ENCODE results near the gene RAB35. TPM values are rescaled to one million over a fixed set of nuclear protein-coding genes. Genes with fewer than 3 reads are reported as not detected.

The RAB35 gene
- polyA plus RNA-seq, 2 of the 4 experiments (the other 2 are of a cell fraction), result 44.0 to 67.6 TPM

DNA sequence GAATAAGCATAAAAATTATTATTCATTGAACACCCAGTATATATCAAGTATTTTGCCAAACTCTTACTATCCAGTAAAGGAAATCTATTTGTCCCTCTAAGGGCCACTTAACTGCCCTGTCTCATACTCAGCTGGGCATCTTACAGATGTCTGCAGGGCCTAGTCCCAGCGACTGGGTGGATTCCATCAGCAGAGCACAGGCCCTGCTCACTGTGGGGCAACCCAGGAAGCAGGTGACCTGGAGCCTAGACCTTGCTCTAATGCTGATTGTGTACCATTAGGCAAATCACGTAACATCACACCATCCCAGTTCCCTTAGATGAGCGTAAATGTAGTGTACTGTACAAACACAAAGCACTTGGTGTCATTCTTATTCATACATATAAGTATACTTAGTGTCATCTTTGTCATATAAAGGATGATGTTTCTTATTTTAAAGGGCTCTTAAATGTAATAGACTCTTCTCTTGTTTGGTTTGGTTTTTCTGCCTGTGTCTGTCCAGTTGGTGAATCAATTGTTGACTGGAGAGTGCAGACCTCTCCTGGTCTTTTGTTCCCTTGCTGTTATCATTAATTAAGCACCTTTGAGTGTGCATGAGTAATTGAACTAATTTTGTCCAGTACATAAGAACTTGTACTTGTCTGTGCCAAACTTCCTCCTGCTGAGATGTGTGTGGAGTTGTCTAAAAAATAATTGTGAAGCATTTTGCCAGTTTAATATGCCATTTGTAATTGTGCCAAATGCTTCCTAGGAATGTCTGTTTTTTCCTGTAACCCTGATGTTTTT lies 49.3 kb downstream of the RAB35 start (continued):
- TF ChIP-seq BHLHE40 (IDR thresholded peaks at IDR 0.05; ENCODE audit: low read depth, low read length) (no peak), EHF (CRISPR knock-in tag; IDR thresholded peaks at IDR 0.05) (no peak), MYC (IDR thresholded peaks at IDR 0.05; ENCODE audit: borderline replicate concordance, low read length) (no peak), KDM5A (IDR thresholded peaks at IDR 0.05) (no peak)

DNA sequence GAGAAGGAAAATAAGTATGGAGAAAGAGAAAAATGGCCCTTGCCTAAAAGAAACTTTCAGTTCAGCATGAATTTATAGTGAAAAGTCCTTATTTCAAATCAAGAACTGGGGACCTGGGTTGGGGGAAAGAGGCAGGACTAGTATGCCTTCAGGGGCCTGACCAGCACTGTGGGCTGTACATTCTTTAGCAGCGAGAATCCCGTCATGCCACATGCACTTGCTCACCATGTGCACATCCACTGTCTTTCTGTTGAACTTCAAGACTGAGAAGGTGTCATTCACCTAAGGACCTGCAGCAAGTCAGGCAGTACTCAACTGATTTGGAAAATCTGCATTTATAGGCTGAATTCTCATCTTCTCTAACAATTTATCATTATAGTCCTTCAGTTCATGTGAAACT lies 50.2 kb downstream of the RAB35 start:
- WGBS (ENCODE audit: missing lambda C conversion rate), result 90% methylated on average over 2 of the region's 2 CpGs
- Histone ChIP-seq H3K4me3 (no peak overlapping the region), H3K27ac (no peak overlapping the region), H3K4me2 (no peak overlapping the region), H3K9me3 (no peaks in the 10 kb centered on the region), H3K4me1 (peaks cover 4% of the 10 kb centered on the region; the same call in 1 of the 3 replicates)
- TF ChIP-seq CHD4 (IDR thresholded peaks at IDR 0.05; ENCODE audit: borderline replicate concordance), result no peak
- TF ChIP-seq POLR2A (IDR thresholded peaks at IDR 0.05; ENCODE audit: low read length), result no peak
- TF ChIP-seq ZNF302 (CRISPR knock-in tag; IDR thresholded peaks at IDR 0.05), result no peak
- no peak for TF ChIP-seq FOXS1 (CRISPR knock-in tag; IDR thresholded peaks at IDR 0.05)
- TF ChIP-seq, protein P1, sequence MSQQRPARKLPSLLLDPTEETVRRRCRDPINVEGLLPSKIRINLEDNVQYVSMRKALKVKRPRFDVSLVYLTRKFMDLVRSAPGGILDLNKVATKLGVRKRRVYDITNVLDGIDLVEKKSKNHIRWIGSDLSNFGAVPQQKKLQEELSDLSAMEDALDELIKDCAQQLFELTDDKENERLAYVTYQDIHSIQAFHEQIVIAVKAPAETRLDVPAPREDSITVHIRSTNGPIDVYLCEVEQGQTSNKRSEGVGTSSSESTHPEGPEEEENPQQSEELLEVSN (IDR thresholded peaks at IDR 0.05; ENCODE audit: borderline replicate concordance, low read depth), result no peak
- no peak for TF ChIP-seq HOXB5 (CRISPR knock-in tag; IDR thresholded peaks at IDR 0.05)
- no peak for TF ChIP-seq MYC (IDR thresholded peaks at IDR 0.05; ENCODE audit: borderline replicate concordance, low read length)
- TF ChIP-seq, protein P2, sequence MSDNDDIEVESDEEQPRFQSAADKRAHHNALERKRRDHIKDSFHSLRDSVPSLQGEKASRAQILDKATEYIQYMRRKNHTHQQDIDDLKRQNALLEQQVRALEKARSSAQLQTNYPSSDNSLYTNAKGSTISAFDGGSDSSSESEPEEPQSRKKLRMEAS (IDR thresholded peaks at IDR 0.05), result no peak
- no peak for TF ChIP-seq CHD2 (IDR thresholded peaks at IDR 0.05; ENCODE audit: low read length, partially characterized antibody)
- no peak for TF ChIP-seq HDAC2 (IDR thresholded peaks at IDR 0.05)
- no peak for TF ChIP-seq RAD21 (conservative IDR thresholded peaks at IDR 0.05 in 1 of 2, IDR thresholded peaks at IDR 0.05 in 1 of 2)
- no peak for TF ChIP-seq SMC3 (IDR thresholded peaks at IDR 0.05)
- no peak for TF ChIP-seq POLR2AphosphoS2 (conservative IDR thresholded peaks at IDR 0.05; ENCODE audit: low read length)
- no peak for TF ChIP-seq ZSCAN20 (CRISPR knock-in tag; IDR thresholded peaks at IDR 0.05)
- TF ChIP-seq EHF (CRISPR knock-in tag; IDR thresholded peaks at IDR 0.05), result no peak
- TF ChIP-seq, protein P3, sequence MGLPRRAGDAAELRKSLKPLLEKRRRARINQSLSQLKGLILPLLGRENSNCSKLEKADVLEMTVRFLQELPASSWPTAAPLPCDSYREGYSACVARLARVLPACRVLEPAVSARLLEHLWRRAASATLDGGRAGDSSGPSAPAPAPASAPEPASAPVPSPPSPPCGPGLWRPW (IDR thresholded peaks at IDR 0.05), result no peak
- CTCF ChIA-PET, result interaction anchor here (0.9 kb wide), 1 partner anchor 21 kb away, joined by 4 read pairs; no protein-coding TSS in a partner anchor
- POLR2A ChIA-PET, result no interaction called here
- FAIRE-seq, result no peak
- no peak for DNase-seq (ENCODE audit: low read depth in 1 of 2, low spot score in 1 of 2)
- ATAC-seq, result no peak

DNA sequence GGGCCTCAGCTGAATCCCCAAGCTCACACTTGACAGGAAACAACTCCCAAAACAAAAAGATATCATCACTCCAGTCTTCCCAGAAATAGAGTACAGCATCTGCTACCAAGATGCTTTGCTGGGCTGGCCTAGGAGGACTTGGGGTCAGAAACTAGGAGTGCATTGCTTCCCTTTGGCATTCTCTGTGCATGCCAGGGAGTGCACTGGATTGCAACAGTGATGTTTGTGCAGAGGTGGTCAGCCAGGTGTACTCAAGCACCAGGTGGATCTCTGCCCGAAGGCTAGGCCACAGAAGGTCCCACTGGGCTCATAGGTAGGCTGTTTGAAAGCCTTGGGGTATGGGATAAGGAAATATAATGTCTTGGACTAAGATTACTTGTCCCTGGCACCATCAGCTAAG lies 51.1 kb downstream of the RAB35 start:
- H3K4me2 ChIP-seq, result no peak overlapping the region
- ChIA-PET CTCF (interaction anchor here (0.9 kb wide), 1 partner anchor 22 kb away, joined by 4 read pairs; no protein-coding TSS in a partner anchor), POLR2A (no interaction called here)
- 55% methylated on average over 1 of the region's 1 CpG for WGBS (ENCODE audit: missing lambda C conversion rate)
- DNase-seq (ENCODE audit: low read depth in 1 of 2, low spot score in 1 of 2) (no peak), FAIRE-seq (no peak), ATAC-seq (no peak)
- H3K4me3 ChIP-seq, result no peak overlapping the region
- no peak for TF ChIP-seq JUNB (IDR thresholded peaks at IDR 0.05)
- TF ChIP-seq ESRRA (IDR thresholded peaks at IDR 0.05; ENCODE audit: borderline replicate concordance, low read length), result no peak
- TF ChIP-seq SMC3 (IDR thresholded peaks at IDR 0.05), result no peak
- TF ChIP-seq NFE2L2 (conservative IDR thresholded peaks at IDR 0.05; ENCODE audit: low read length), result no peak
- TF ChIP-seq, protein P1 (IDR thresholded peaks at IDR 0.05; ENCODE audit: borderline replicate concordance, low read depth), result no peak
- no peak for TF ChIP-seq SREBF2 (IDR thresholded peaks at IDR 0.05)
- no peak for TF ChIP-seq GATA3 (IDR thresholded peaks at IDR 0.05; ENCODE audit: borderline replicate concordance)
- no peak for TF ChIP-seq ZSCAN20 (CRISPR knock-in tag; IDR thresholded peaks at IDR 0.05)
- TF ChIP-seq HEYL (CRISPR knock-in tag; IDR thresholded peaks at IDR 0.05), result no peak
- TF ChIP-seq, protein P4, sequence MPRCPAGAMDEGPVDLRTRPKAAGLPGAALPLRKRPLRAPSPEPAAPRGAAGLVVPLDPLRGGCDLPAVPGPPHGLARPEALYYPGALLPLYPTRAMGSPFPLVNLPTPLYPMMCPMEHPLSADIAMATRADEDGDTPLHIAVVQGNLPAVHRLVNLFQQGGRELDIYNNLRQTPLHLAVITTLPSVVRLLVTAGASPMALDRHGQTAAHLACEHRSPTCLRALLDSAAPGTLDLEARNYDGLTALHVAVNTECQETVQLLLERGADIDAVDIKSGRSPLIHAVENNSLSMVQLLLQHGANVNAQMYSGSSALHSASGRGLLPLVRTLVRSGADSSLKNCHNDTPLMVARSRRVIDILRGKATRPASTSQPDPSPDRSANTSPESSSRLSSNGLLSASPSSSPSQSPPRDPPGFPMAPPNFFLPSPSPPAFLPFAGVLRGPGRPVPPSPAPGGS (IDR thresholded peaks at IDR 0.05), result no peak
- no peak for TF ChIP-seq CHD4 (IDR thresholded peaks at IDR 0.05; ENCODE audit: borderline replicate concordance)
- TF ChIP-seq, protein P2 (IDR thresholded peaks at IDR 0.05), result no peak
- no peak for TF ChIP-seq MAZ (IDR thresholded peaks at IDR 0.05; ENCODE audit: borderline replicate concordance, low read depth, low read length)
- no peak for TF ChIP-seq ZFP36 (IDR thresholded peaks at IDR 0.05; ENCODE audit: borderline replicate concordance, partially characterized antibody)
- TF ChIP-seq, protein P5, sequence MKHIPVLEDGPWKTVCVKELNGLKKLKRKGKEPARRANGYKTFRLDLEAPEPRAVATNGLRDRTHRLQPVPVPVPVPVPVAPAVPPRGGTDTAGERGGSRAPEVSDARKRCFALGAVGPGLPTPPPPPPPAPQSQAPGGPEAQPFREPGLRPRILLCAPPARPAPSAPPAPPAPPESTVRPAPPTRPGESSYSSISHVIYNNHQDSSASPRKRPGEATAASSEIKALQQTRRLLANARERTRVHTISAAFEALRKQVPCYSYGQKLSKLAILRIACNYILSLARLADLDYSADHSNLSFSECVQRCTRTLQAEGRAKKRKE (CRISPR knock-in tag; IDR thresholded peaks at IDR 0.05; ENCODE audit: low read depth), result no peak
- no peak for TF ChIP-seq CHD2 (IDR thresholded peaks at IDR 0.05; ENCODE audit: low read length, partially characterized antibody)
- TF ChIP-seq, protein P6, sequence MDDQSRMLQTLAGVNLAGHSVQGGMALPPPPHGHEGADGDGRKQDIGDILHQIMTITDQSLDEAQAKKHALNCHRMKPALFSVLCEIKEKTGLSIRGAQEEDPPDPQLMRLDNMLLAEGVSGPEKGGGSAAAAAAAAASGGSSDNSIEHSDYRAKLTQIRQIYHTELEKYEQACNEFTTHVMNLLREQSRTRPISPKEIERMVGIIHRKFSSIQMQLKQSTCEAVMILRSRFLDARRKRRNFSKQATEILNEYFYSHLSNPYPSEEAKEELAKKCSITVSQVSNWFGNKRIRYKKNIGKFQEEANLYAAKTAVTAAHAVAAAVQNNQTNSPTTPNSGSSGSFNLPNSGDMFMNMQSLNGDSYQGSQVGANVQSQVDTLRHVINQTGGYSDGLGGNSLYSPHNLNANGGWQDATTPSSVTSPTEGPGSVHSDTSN (IDR thresholded peaks at IDR 0.05), result no peak
- H3K9me3 ChIP-seq, result no peaks in the 10 kb centered on the region
- no peak overlapping the region for H3K27ac ChIP-seq
- peaks cover 4% of the 10 kb centered on the region; the same call in 1 of the 3 replicates for H3K4me1 ChIP-seq

Measured in A549 (cell line).